Right cardiac atrium (tissue), 5 donors: ENCODE results near the gene BICD1. TPM values are rescaled to one million over a fixed set of nuclear protein-coding genes. Genes with fewer than 3 reads are reported as not detected.
"Not testable (repeated sequence)": the region's sequence is repeated elsewhere in the genome, so short reads cannot be mapped to it uniquely, and the experiment has no call there.

Experiments
- ATAC-seq, 2 donors: fragments of 200-7000 bp; cut with Tn5 transposase; one replicate each; pipeline versions ENCODE4 v1.8.0 to v1.9.1; 2020; ENCODE audit warnings: moderate library complexity in 2 of 2, mild to moderate bottlenecking in 1 of 2
- DNase-seq, 3 donors: peaks; one replicate each; pipeline ENCODE4 v3.0.0-alpha.2; 2020
- H3K27ac ChIP-seq: one replicate; pipeline ENCODE4 v1.5.1; 2013; ENCODE audit warnings: mild to moderate bottlenecking, low read length, control low read depth, moderate library complexity
- H3K27me3 ChIP-seq: one replicate; pipeline ENCODE4 v1.6.1; 2013; ENCODE audit not compliant: control insufficient read depth, insufficient read depth
- H3K4me1 ChIP-seq: one replicate; pipeline ENCODE4 v1.6.1; 2013; ENCODE audit warnings: low read length; ENCODE audit not compliant: control insufficient read depth, insufficient read depth
- H3K4me3 ChIP-seq: one replicate; pipeline ENCODE4 v1.5.1; 2013; ENCODE audit warnings: low read length, control low read depth
- H3K9me3 ChIP-seq: one replicate; pipeline ENCODE4 v1.6.1; 2013; ENCODE audit warnings: low read length; ENCODE audit not compliant: control insufficient read depth
- WGBS: extraction: QIAGEN DNeasy Blood & Tissue Kit; methylation state at CpG from one replicate; pipeline ENCODE4 v1.1.7; 2013; 5-methylcytosine and 5-hydroxymethylcytosine counted together
- intact Hi-C, 4 donors: fragments of 100-400 bp; cut with DNase I; formaldehyde crosslinking; loops; one replicate each; pipeline versions ENCODE4 v1.11.0 to v1.14.0; 2022 to 2023
- polyA plus RNA-seq: library from polyadenylated mRNA; stranded (reverse); fragments of 200-250 nt; gene quantifications from one replicate; pipeline ENCODE4 v1.2.3, GENCODE V29; 2013
- total RNA-seq, 4 donors: library from RNA; stranded (reverse); fragmentation: NEBNext Ultra II Directional; extraction: Animal tissue kit (Norgen Biotek cat#: 25700); gene quantifications; one replicate each; pipeline ENCODE4 v1.2.1, GENCODE V29; 2021
- donor health status: healthy with polysubstance abuse.
- donor health status: DM: no; HTN: yes; CAD: no.
- donor health status: DM: no; HTN: no; CAD: no.
- donor health status: DM: no; HTN: yes; CAD: no; lungs with severe emphysema.
- donor health status: DM: yes; HTN: yes; CAD: no.

Gene BICD1
- total and polyA plus RNA-seq, 5 donors, result 3.1 to 12.8 (median 9.0) TPM

- DNase-seq, result no peak
- ATAC-seq, result no peak
- Histone ChIP-seq H3K4me1 (no peaks in the 10 kb centered on the region), H3K27me3 (no peaks in the 10 kb centered on the region), H3K9me3 (no peaks in the 10 kb centered on the region), H3K4me3 (no peak overlapping the region), H3K27ac (no peak overlapping the region)
- WGBS, result 94% methylated on average over 2 of the region's 2 CpGs
- intact Hi-C loops, result no loop called here
These were observed 56.9 kb downstream of the BICD1 start for GRCh38 chr12:32163596-32163995.

GRCh38 chr12:32166510-32166909 lies 59.9 kb downstream of the BICD1 start:
- no peak for ATAC-seq
- no peaks in the 10 kb centered on the region for H3K4me1 ChIP-seq
- H3K4me3 ChIP-seq, result no peak overlapping the region
- intact Hi-C loops, result no loop called here
- over 99% methylated on average over 4 of the region's 4 CpGs for WGBS
- DNase-seq, result no peak
- no peak overlapping the region for H3K27ac ChIP-seq
- no peaks in the 10 kb centered on the region for H3K27me3 ChIP-seq
- H3K9me3 ChIP-seq, result no peaks in the 10 kb centered on the region

- no peaks in the 10 kb centered on the region for H3K4me1 ChIP-seq
- no peak overlapping the region for H3K27ac ChIP-seq
- no peak for ATAC-seq
- H3K27me3 ChIP-seq, result no peaks in the 10 kb centered on the region
- no peak overlapping the region for H3K4me3 ChIP-seq
- no peaks in the 10 kb centered on the region for H3K9me3 ChIP-seq
- 54% methylated on average over 6 of the region's 6 CpGs for WGBS
- DNase-seq, result no peak
- intact Hi-C loops, result no loop called here
These were observed 63.9 kb downstream of the BICD1 start for GRCh38 chr12:32170437-32170998.

- H3K27me3 ChIP-seq, result no peaks in the 10 kb centered on the region
- no peaks in the 10 kb centered on the region for H3K9me3 ChIP-seq
- H3K4me3 ChIP-seq, result no peak overlapping the region
- WGBS, result 93% methylated on average over 7 of the region's 7 CpGs
- H3K4me1 ChIP-seq, result no peaks in the 10 kb centered on the region
- no peak overlapping the region for H3K27ac ChIP-seq
- no peak for DNase-seq
- no peak for ATAC-seq
- intact Hi-C loops, result no loop called here
These were observed 64.6 kb downstream of the BICD1 start for GRCh38 chr12:32171211-32171610.

GRCh38 chr12:32176606-32177005 lies 70.0 kb downstream of the BICD1 start:
- Histone ChIP-seq H3K27me3 (no peaks in the 10 kb centered on the region), H3K4me1 (peaks cover 3% of the 10 kb centered on the region), H3K4me3 (no peak overlapping the region), H3K9me3 (no peaks in the 10 kb centered on the region), H3K27ac (no peak overlapping the region)
- no peak for ATAC-seq
- DNase-seq, result no peak
- 97% methylated on average over 2 of the region's 2 CpGs for WGBS
- intact Hi-C loops, result no loop called here

- no peak for ATAC-seq
- no peak for DNase-seq
- intact Hi-C loops, result no loop called here
- WGBS, result 91% methylated on average over 6 of the region's 6 CpGs
- Histone ChIP-seq H3K4me3 (no peak overlapping the region), H3K27ac (no peak overlapping the region), H3K27me3 (no peaks in the 10 kb centered on the region), H3K9me3 (no peaks in the 10 kb centered on the region), H3K4me1 (peaks cover 3% of the 10 kb centered on the region)
These were observed 71.8 kb downstream of the BICD1 start for GRCh38 chr12:32178341-32179010.

- H3K27ac ChIP-seq, result no peak overlapping the region
- intact Hi-C loops, result no loop called here
- ATAC-seq (no peak), DNase-seq (no peak)
- peaks cover 3% of the 10 kb centered on the region for H3K4me1 ChIP-seq
- no peak overlapping the region for H3K4me3 ChIP-seq
- 71% methylated on average over 6 of the region's 6 CpGs for WGBS
- H3K27me3 ChIP-seq, result no peaks in the 10 kb centered on the region
- H3K9me3 ChIP-seq, result no peaks in the 10 kb centered on the region
These were observed 72.4 kb downstream of the BICD1 start for GRCh38 chr12:32179011-32179395.

- Histone ChIP-seq H3K4me1 (peaks cover 3% of the 10 kb centered on the region), H3K27me3 (no peaks in the 10 kb centered on the region), H3K9me3 (no peaks in the 10 kb centered on the region), H3K4me3 (no peak overlapping the region), H3K27ac (no peak overlapping the region)
- intact Hi-C loops, result no loop called here
- WGBS, result 68% methylated on average over 1 of the region's 1 CpG
- DNase-seq, result no peak
- no peak for ATAC-seq
These were observed 75.0 kb downstream of the BICD1 start for GRCh38 chr12:32181498-32182175.

GRCh38 chr12:32183650-32184049 lies 77.0 kb downstream of the BICD1 start:
- 96% methylated on average over 1 of the region's 1 CpG for WGBS
- Histone ChIP-seq H3K9me3 (no peaks in the 10 kb centered on the region), H3K27me3 (no peaks in the 10 kb centered on the region), H3K27ac (no peak overlapping the region), H3K4me1 (peaks cover 3% of the 10 kb centered on the region), H3K4me3 (no peak overlapping the region)
- DNase-seq (no peak), ATAC-seq (no peak)
- intact Hi-C loops, result no loop called here

GRCh38 chr12:32187127-32187526 lies 80.5 kb downstream of the BICD1 start:
- ATAC-seq, H3K27ac ChIP-seq, H3K9me3 ChIP-seq, H3K4me1 ChIP-seq, intact Hi-C loops, H3K27me3 ChIP-seq, DNase-seq, H3K4me3 ChIP-seq: not testable (repeated sequence)
- WGBS, result 94% methylated on average over 8 of the region's 8 CpGs

- Histone ChIP-seq H3K4me1 (no peaks in the 10 kb centered on the region), H3K27me3 (no peaks in the 10 kb centered on the region), H3K9me3 (no peaks in the 10 kb centered on the region), H3K4me3 (no peak overlapping the region), H3K27ac (no peak overlapping the region)
- DNase-seq, result no peak
- no peak for ATAC-seq
- intact Hi-C loops, result no loop called here
- WGBS, result 93% methylated on average over 3 of the region's 3 CpGs
These were observed 84.8 kb downstream of the BICD1 start for GRCh38 chr12:32191445-32191844.
